Loucy (cell line): ENCODE results near the gene MYO1E.

Experiments
- H2AFZ ChIP-seq: fragments of 200-600 bp; sonication (generic); 2 replicates; pipeline ENCODE4 v1.6.0; 2016; ENCODE audit warnings: antibody characterized with exemption, mild to moderate bottlenecking, low read length, moderate library complexity
- H3F3A ChIP-seq: fragments of 200-600 bp; 2 replicates; pipeline ENCODE4 v1.6.0; 2016; ENCODE audit warnings: antibody characterized with exemption, low read depth, mild to moderate bottlenecking
- H3K27me3 ChIP-seq: fragments of 200-600 bp; sonication (generic); 2 replicates; pipeline ENCODE4 v1.6.1; 2014; ENCODE audit warnings: low read length, mild to moderate bottlenecking; ENCODE audit not compliant: insufficient read depth, poor library complexity, severe bottlenecking
- H3K36me3 ChIP-seq: fragments of 200-600 bp; sonication (generic); 2 replicates; pipeline ENCODE4 v1.6.1; 2016; ENCODE audit warnings: low read length; ENCODE audit not compliant: insufficient read depth
- H3K4me1 ChIP-seq: fragments of 200-600 bp; sonication (generic); 2 replicates; pipeline ENCODE4 v1.5.1; 2014; ENCODE audit warnings: low read length, mild to moderate bottlenecking; ENCODE audit not compliant: insufficient read depth, poor library complexity, severe bottlenecking
- H3K4me2 ChIP-seq: fragments of 200-600 bp; sonication (generic); 2 replicates; pipeline ENCODE4 v1.6.0; 2014; ENCODE audit warnings: antibody characterized with exemption, low read length, low read depth, mild to moderate bottlenecking; ENCODE audit not compliant: poor library complexity, severe bottlenecking
- H3K4me3 ChIP-seq: fragments of 200-600 bp; sonication (generic); 2 replicates; pipeline ENCODE4 v1.5.1; 2014; ENCODE audit warnings: low read length, mild to moderate bottlenecking, mixed read lengths; ENCODE audit not compliant: poor library complexity, severe bottlenecking
- H3K79me2 ChIP-seq: fragments of 200-600 bp; sonication (generic); 2 replicates; pipeline ENCODE4 v1.6.1; 2014; ENCODE audit warnings: low read length; ENCODE audit not compliant: insufficient read depth
- H3K9ac ChIP-seq: fragments of 200-600 bp; sonication (generic); 2 replicates; pipeline ENCODE4 v1.6.0; 2014; ENCODE audit warnings: mild to moderate bottlenecking, low read depth, low read length, moderate library complexity; ENCODE audit not compliant: poor library complexity, severe bottlenecking
- H3K9me2 ChIP-seq: fragments of 200-600 bp; sonication (generic); replicated peaks from 2 replicates; pipeline ENCODE4 v1.6.1; 2016; ENCODE audit warnings: low read depth, low read length, mixed read lengths
- H3K9me3 ChIP-seq: fragments of 200-600 bp; sonication (generic); 2 replicates; pipeline ENCODE4 v1.6.1; 2014; ENCODE audit warnings: mild to moderate bottlenecking, antibody characterized with exemption, low read length, low read depth; ENCODE audit not compliant: insufficient read depth
- H4K20me1 ChIP-seq: fragments of 200-600 bp; sonication (generic); 2 replicates; pipeline ENCODE4 v1.6.0; 2014; ENCODE audit warnings: antibody characterized with exemption, low read length, mild to moderate bottlenecking; ENCODE audit not compliant: insufficient read depth, poor library complexity, severe bottlenecking
- EZH2phosphoT487 ChIP-seq: fragments of 200-600 bp; IDR thresholded peaks from 2 replicates; pipeline ENCODE4 v1.6.1; 2018; ENCODE audit warnings: antibody characterized with exemption, mild to moderate bottlenecking, moderate library complexity, borderline replicate concordance
- TF ChIP-seq, protein P1 (sequence below): fragments of 200-600 bp; sonication (generic); conservative IDR thresholded peaks from 2 replicates; pipeline ENCODE4 v1.5.1; 2014; ENCODE audit warnings: mild to moderate bottlenecking, antibody characterized with exemption, low read length

The MYO1E gene

DNA sequence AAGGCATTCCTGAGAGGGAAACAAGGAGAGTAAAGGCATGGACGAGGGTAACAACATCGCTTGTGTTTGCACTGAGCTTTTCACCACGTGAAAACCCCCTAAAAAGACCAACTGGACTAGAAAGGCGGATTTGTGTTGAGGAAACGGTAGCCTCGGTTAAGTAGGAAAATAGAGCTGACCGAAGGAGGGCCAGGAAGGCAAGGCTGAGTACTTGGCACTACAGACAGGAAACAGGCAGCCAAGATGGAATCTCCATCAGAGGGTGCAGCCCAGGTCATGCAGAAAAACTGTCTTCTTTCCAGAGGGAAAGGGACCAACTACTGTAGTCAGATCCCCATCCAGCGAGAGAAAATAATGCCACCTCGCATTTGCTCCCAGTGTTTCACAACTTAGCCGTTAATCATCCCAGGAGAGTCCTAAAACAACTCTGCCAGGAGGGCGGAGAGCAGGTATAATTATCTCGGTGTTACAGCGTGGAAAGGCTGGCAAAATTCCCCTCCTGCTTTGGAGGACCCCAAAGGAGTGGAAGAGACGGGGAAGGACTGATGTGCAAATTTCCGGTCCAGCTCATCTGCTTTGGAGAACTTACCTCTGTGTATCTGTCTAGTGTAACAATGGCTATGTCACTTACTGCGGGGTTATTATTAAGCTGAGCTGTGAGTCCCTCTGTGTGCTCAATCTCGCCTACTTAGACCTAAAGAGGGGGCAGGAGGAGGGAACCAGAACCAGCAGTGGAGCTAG lies 77.2 kb downstream of the MYO1E start:
- Histone ChIP-seq H3K9me2 (no peaks in the 10 kb centered on the region), H3K79me2 (no peaks in the 10 kb centered on the region), H3F3A (no peaks in the 10 kb centered on the region), H3K36me3 (no peaks in the 10 kb centered on the region), H2AFZ (no peak overlapping the region), H3K9ac (no peak overlapping the region), H3K27me3 (no peaks in the 10 kb centered on the region), H4K20me1 (no peaks in the 10 kb centered on the region), H3K9me3 (no peaks in the 10 kb centered on the region), H3K4me1 (peaks cover 9% of the 10 kb centered on the region), H3K4me2 (no peak overlapping the region), H3K4me3 (no peak overlapping the region)
- TF ChIP-seq EZH2phosphoT487 = no peak
- TF ChIP-seq, protein P1, sequence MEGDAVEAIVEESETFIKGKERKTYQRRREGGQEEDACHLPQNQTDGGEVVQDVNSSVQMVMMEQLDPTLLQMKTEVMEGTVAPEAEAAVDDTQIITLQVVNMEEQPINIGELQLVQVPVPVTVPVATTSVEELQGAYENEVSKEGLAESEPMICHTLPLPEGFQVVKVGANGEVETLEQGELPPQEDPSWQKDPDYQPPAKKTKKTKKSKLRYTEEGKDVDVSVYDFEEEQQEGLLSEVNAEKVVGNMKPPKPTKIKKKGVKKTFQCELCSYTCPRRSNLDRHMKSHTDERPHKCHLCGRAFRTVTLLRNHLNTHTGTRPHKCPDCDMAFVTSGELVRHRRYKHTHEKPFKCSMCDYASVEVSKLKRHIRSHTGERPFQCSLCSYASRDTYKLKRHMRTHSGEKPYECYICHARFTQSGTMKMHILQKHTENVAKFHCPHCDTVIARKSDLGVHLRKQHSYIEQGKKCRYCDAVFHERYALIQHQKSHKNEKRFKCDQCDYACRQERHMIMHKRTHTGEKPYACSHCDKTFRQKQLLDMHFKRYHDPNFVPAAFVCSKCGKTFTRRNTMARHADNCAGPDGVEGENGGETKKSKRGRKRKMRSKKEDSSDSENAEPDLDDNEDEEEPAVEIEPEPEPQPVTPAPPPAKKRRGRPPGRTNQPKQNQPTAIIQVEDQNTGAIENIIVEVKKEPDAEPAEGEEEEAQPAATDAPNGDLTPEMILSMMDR = no peak

DNA sequence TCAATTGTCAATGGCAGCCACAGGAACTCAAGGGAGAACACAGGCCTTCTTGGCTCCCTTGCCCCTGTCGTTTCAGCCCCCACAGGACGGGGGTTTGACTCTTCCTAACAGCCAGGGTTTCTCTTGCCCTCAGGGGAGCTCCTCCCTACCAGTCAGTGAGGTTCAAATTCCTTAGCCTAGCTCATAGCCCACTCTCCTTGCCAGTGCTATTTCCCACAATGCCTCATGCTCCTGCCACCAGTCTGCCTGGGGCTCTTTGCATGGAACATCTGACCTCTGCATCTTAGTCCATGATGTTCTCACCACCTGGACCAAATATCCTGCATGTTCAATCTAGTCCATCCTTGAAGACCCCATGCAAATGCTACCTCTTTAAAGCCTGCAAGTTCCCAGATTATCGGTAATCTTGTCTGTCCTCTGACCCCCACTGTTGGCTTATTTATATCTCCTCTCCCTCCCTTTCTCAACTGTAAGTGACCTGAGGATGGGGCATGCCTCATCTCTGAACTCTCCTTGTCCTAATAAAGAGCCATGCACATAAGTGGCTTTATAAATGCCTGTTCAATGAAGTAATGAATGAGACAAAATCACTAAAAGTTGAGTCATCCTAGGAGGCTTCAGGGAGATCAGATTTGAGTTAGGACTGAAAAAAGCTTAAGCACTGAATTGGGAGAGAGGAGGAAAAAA lies 78.0 kb downstream of the MYO1E start:
- Histone ChIP-seq H3K9ac (no peak overlapping the region), H3K27me3 (no peaks in the 10 kb centered on the region), H3K9me2 (no peaks in the 10 kb centered on the region), H3K4me3 (no peak overlapping the region), H3F3A (no peaks in the 10 kb centered on the region), H2AFZ (no peak overlapping the region), H3K4me2 (no peak overlapping the region), H3K4me1 (peaks cover 1% of the 10 kb centered on the region), H4K20me1 (no peaks in the 10 kb centered on the region), H3K9me3 (no peaks in the 10 kb centered on the region), H3K36me3 (no peaks in the 10 kb centered on the region), H3K79me2 (no peaks in the 10 kb centered on the region)
- no peak for TF ChIP-seq EZH2phosphoT487

DNA sequence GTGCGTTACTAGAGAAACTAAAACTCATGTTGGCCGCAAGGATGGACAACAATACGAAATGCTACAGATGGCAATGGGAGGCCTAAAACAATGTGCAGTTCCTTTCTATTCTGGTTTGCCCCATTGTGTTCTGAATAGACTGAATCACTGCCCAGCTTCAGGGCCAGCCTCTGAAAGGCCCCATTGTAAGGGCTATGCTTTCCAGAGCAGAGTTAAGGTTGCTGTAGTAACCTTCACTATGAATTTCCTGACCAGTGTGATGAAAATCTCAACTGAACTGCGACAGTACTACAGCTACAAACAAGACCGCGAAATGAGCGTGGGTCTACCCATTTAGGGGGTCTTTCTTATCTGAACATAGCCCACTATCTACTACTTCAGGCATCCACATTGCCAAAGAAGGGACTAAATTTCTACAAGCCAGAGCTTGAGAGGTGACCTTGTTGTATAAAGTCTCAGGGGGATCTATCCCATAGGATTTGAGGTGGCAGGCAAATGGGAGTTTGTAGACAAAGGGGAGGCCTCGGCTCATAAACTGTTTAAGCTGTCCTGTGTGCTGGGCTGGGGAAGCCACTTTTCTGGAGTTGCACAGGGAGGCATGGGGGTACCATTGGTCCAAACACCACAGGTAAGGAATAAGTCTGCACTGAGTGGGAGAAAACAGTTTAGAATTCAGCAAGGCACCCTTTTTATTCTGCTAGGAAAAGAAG lies 80.1 kb downstream of the MYO1E start:
- no peaks in the 10 kb centered on the region for H3K27me3 ChIP-seq
- H4K20me1 ChIP-seq = no peaks in the 10 kb centered on the region
- H3K36me3 ChIP-seq = no peaks in the 10 kb centered on the region
- H3K4me2 ChIP-seq = no peak overlapping the region
- no peaks in the 10 kb centered on the region for H3K4me1 ChIP-seq
- no peaks in the 10 kb centered on the region for H3K79me2 ChIP-seq
- H3K4me3 ChIP-seq = no peak overlapping the region
- H3F3A ChIP-seq = no peaks in the 10 kb centered on the region
- H3K9me2 ChIP-seq = no peaks in the 10 kb centered on the region
- no peak for TF ChIP-seq EZH2phosphoT487
- TF ChIP-seq, protein P1 = no peak
- H3K9me3 ChIP-seq = no peaks in the 10 kb centered on the region
- H3K9ac ChIP-seq = no peak overlapping the region
- H2AFZ ChIP-seq = no peak overlapping the region
